Measurements from ENCODE around the gene KRAS.

DNA sequence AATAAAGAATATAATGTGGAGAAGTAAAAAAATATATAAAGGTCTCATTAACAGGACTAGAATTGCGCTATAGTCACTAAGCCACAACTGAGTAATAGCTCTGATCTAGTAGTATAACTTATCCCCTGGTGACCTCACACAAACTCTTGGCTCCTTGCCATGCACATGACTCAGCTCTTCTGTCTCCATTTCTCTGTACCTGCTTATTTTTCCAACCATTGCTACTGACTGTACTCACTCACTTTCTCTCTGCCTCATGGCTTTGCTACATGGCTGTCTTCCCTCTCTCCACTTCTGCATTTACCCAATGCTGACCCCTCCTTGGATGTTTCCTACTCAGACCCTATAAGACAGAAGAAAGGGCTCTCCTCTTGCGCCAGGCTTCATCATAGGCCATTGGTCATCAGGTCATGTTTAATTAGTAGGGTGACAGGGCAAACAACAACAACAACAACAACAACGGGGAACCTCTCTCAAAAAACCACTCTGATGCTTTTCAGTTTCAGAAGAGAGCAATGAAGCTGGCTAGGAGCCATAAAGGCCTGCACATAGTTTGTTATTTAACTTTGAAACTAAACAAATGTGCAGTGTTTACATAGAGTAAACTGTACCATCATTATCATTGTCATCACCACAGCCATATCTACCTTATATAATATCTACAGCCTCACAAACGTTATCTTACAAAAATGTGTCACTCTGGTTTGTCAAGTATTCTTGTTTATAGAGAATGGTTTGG, 25.6 kb upstream of the KRAS start:
- no peak for TF ChIP-seq ZNF274 (CRISPR knock-in tag; IDR thresholded peaks at IDR 0.05)
- TF ChIP-seq ZBTB7A (CRISPR knock-in tag; IDR thresholded peaks at IDR 0.05), result no peak
- no peak for TF ChIP-seq RNF2 (conservative IDR thresholded peaks at IDR 0.05; ENCODE audit: low read depth)
- TF ChIP-seq, protein P1, sequence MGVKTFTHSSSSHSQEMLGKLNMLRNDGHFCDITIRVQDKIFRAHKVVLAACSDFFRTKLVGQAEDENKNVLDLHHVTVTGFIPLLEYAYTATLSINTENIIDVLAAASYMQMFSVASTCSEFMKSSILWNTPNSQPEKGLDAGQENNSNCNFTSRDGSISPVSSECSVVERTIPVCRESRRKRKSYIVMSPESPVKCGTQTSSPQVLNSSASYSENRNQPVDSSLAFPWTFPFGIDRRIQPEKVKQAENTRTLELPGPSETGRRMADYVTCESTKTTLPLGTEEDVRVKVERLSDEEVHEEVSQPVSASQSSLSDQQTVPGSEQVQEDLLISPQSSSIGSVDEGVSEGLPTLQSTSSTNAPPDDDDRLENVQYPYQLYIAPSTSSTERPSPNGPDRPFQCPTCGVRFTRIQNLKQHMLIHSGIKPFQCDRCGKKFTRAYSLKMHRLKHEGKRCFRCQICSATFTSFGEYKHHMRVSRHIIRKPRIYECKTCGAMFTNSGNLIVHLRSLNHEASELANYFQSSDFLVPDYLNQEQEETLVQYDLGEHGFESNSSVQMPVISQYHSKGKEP (CRISPR knock-in tag; IDR thresholded peaks at IDR 0.05), result no peak
- TF ChIP-seq, protein P2, sequence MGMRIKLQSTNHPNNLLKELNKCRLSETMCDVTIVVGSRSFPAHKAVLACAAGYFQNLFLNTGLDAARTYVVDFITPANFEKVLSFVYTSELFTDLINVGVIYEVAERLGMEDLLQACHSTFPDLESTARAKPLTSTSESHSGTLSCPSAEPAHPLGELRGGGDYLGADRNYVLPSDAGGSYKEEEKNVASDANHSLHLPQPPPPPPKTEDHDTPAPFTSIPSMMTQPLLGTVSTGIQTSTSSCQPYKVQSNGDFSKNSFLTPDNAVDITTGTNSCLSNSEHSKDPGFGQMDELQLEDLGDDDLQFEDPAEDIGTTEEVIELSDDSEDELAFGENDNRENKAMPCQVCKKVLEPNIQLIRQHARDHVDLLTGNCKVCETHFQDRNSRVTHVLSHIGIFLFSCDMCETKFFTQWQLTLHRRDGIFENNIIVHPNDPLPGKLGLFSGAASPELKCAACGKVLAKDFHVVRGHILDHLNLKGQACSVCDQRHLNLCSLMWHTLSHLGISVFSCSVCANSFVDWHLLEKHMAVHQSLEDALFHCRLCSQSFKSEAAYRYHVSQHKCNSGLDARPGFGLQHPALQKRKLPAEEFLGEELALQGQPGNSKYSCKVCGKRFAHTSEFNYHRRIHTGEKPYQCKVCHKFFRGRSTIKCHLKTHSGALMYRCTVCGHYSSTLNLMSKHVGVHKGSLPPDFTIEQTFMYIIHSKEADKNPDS (CRISPR knock-in tag; IDR thresholded peaks at IDR 0.05), result no peak
- TF ChIP-seq EZH2 (conservative IDR thresholded peaks at IDR 0.05; ENCODE audit: low read depth, low read length), result no peak
- TF ChIP-seq, protein P3, sequence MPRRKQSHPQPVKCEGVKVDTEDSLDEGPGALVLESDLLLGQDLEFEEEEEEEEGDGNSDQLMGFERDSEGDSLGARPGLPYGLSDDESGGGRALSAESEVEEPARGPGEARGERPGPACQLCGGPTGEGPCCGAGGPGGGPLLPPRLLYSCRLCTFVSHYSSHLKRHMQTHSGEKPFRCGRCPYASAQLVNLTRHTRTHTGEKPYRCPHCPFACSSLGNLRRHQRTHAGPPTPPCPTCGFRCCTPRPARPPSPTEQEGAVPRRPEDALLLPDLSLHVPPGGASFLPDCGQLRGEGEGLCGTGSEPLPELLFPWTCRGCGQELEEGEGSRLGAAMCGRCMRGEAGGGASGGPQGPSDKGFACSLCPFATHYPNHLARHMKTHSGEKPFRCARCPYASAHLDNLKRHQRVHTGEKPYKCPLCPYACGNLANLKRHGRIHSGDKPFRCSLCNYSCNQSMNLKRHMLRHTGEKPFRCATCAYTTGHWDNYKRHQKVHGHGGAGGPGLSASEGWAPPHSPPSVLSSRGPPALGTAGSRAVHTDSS (CRISPR knock-in tag; conservative IDR thresholded peaks at IDR 0.05), result no peak
- TF ChIP-seq, protein P4, sequence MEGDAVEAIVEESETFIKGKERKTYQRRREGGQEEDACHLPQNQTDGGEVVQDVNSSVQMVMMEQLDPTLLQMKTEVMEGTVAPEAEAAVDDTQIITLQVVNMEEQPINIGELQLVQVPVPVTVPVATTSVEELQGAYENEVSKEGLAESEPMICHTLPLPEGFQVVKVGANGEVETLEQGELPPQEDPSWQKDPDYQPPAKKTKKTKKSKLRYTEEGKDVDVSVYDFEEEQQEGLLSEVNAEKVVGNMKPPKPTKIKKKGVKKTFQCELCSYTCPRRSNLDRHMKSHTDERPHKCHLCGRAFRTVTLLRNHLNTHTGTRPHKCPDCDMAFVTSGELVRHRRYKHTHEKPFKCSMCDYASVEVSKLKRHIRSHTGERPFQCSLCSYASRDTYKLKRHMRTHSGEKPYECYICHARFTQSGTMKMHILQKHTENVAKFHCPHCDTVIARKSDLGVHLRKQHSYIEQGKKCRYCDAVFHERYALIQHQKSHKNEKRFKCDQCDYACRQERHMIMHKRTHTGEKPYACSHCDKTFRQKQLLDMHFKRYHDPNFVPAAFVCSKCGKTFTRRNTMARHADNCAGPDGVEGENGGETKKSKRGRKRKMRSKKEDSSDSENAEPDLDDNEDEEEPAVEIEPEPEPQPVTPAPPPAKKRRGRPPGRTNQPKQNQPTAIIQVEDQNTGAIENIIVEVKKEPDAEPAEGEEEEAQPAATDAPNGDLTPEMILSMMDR (CRISPR knock-in tag; IDR thresholded peaks at IDR 0.05), result no peak
- peak in 1 of 2 experiments; percentile 6; a peak in 1 of 4 replicates for TF ChIP-seq EP300 (IDR thresholded peaks at IDR 0.05; ENCODE audit: low read depth in 2 of 2, low read length in 2 of 2)
- TF ChIP-seq EP300 (CRISPR knock-in tag; IDR thresholded peaks at IDR 0.05; ENCODE audit: borderline replicate concordance), result no peak
- TF ChIP-seq FOXJ3 (CRISPR knock-in tag; IDR thresholded peaks at IDR 0.05; ENCODE audit: borderline replicate concordance), result peak; percentile 52; the same call in 1 of the 2 replicates
- no peak for TF ChIP-seq POLR2AphosphoS5 (IDR thresholded peaks at IDR 0.05; ENCODE audit: low read depth, low read length)
